COLO668 (cell line): ENCODE data around the gene LRRC71.

Experiments
- DNase-seq: peaks from one replicate; lab custom pipeline; 2025; ENCODE audit not compliant: unreplicated experiment; lab: John Stamatoyannopoulos, UW

Gene LRRC71

DNA sequence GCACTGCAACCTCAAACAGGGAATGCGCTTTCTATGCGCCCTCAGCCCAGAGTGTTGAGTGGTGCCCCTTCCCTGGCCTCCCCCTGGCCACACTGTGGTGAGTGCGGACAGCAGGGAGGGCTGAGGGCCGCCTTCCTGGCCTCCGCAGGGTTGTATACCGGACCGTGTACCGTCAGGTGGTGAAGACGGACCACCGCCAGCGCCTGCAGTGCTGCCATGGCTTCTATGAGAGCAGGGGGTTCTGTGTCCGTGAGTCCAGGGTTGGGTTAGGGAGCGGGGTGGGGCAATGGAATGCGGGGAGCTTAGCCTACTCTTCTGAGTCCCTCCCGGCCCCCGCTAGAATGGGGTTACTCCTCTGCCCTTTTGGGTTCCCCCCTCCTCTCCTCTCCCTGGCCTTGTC is 15.3 kb upstream of the LRRC71 start:
- no peak for DNase-seq

DNA sequence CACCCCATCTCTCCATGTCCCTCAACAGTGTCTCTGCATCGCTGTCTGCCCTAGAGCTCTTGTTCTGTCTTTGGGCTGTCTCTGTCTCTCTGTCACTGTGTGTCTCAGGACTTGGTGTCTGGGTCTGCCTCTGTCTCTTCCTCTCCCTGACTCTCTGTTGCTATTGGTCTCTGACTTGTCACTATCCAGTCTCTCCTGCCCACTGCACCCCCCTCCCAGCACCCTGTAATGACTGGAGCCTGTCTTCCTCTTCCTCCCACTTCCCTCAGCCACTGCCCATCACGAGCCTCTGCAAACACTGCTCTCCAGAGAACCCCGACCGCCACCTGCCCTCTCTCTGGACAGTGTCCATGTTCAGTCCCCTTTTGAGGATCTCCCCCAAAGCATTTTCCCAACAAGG is 14.8 kb upstream of the LRRC71 start:
- no peak for DNase-seq

GRCh38 chr1:156906206-156906906 is 14.1 kb upstream of the LRRC71 start:
- no peak for DNase-seq

DNA sequence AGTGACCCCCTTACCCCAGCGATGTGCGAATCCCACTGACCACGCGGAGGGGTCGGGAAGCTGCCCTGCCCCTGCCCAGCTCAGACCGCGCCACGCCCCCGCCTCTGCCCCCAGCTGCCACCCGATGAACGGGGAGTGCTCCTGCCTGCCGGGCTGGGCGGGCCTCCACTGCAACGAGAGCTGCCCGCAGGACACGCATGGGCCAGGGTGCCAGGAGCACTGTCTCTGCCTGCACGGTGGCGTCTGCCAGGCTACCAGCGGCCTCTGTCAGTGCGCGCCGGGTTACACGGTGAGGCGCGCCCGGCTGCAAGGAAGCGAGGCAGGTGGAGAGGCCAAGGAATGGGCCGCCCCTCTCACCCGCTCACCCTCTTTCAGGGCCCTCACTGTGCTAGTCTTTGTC is 11.9 kb upstream of the LRRC71 start:
- no peak for DNase-seq

DNA sequence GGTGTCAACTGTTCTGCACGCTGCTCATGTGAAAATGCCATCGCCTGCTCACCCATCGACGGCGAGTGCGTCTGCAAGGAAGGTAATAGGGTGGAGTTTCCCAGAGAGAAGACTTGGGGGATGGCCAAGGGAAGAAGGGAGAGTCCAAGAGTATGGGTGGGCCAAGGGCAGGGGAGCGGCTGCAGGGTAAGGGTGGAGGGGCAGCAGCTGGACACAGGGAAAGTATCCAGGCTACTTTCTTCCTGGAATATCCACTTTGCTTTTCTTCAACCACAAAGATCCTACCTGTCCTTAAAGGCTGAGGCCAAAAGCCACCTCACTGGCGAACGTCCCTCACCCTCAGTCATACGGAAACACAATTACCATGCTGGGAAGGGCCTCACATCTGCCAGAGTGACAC is 11.5 kb upstream of the LRRC71 start:
- DNase-seq: no peak

DNA sequence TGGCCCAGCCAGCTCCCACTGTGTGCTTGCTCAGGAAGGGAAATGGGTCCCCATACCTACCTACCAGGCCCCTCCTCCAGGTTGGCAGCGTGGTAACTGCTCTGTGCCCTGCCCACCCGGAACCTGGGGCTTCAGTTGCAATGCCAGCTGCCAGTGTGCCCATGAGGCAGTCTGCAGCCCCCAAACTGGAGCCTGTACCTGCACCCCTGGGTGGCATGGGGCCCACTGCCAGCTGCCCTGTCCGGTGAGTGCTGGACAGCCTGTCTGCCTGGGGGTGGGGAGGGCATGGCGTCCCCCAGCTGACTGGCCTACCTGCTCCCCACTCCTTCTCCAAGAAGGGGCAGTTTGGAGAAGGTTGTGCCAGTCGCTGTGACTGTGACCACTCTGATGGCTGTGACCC is 10.8 kb upstream of the LRRC71 start:
- DNase-seq: no peak

DNA sequence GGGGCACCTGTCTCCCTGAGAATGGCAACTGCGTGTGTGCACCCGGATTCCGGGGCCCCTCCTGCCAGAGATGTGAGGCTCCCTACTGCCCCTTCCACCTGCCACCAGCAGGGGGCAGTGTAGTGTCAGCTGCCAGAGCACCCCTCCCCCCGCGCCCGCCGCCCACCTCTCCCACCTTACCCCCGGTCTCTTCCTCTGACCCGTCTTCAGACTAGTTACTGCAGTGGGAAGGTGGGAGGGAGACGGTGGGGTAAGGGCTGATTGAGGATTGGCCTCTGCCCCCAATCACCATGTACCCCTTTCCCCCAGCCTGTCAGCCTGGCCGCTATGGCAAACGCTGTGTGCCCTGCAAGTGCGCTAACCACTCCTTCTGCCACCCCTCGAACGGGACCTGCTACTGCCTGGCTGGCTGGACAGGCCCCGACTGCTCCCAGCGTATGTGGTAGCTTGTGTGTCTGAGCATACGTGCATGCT is 10.1 kb upstream of the LRRC71 start:
- peak; percentile 56 for DNase-seq

GRCh38 chr1:156911577-156912298 is 8.7 kb upstream of the LRRC71 start:
- DNase-seq: no peak

DNA sequence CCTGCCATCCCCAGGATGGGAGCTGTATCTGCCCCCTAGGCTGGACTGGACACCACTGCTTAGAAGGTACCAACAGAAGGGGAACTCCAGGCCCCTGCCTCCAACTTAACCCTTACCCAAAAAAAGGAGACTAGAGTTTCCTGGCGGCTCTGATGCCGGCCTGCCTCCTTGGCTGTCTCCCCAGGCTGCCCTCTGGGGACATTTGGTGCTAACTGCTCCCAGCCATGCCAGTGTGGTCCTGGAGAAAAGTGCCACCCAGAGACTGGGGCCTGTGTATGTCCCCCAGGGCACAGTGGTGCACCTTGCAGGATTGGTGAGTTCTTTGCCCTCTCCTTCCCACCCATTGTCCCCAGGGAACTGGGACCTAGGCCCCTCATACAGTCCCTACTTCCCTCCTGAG is 8.1 kb upstream of the LRRC71 start:
- no peak for DNase-seq

GRCh38 chr1:156912861-156913808 is 7.3 kb upstream of the LRRC71 start:
- no peak for DNase-seq

- no peak for DNase-seq
These were observed 6.5 kb upstream of the LRRC71 start for GRCh38 chr1:156913809-156914387.

DNA sequence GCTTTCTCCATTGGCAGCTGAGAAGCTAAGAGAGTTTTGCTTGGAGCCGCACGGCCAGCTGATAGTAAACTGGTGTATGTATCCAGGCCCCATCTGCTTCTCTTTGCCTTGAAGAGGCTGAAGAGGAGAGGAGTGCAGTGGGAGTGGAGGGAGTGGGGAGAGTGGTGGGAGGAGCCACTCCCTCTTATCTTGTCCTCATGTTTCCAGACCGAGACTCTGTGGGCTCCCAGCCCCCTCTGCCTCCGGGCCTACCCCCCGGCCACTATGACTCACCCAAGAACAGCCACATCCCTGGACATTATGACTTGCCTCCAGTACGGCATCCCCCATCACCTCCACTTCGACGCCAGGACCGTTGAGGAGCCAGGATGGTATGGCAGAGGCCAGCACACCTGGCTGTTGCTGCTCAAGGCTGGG is 6.0 kb upstream of the LRRC71 start:
- no peak for DNase-seq

DNA sequence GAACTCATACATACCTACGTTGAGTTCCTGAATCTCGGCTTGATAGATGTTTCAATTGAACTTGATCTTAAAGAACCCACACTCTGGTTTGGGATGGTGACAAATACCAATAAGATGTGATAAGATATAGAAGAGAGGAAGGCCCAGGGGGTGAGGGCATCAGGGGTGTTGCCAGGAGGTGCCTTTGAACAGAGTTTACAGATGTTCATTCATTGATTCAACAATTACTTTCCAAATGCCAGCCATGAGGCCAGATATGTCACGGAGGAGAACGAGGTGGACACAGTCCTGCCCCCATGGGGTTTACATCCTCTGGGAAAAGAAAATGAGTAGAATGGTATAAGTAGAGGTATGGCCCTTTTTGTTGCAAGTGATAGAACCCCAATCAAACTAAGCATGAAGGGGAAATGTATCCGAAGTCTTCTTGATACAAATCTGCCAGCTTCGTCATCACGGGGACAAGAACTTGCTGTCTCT is 659 bp downstream of the LRRC71 start:
- DNase-seq: no peak

DNA sequence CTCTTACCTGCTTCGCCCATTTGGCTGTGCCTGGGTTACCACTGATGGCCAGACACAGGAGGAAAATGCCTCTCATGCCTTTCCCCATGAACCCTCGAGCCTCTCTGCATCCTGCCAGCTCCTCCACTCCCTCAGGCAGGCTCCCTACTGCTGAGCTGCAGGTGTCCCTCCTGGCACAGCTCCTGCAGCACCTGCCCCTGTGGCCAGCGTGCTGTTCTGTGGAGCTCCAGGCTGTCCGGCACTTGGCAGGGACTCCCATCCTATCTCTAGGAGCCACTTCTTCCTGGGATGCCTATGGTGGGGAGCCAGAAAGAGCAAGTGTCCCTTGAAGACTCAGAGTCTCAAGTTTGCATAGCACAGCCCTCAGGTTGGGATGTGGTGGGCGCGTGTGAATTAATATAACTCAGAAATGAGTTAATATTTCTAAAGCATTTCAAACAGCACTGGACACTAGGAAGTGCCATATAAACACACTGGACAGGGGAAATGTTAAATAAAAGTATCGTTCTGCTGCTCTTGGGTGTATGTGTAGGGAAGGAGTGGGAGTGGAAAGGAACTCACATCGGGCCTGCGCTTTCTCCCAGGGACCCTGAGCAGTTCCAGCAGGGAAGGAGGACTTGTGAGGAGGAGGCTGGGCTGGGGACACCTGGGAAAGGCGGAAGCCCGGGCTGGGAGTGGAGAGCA is 2.7 kb downstream of the LRRC71 start:
- DNase-seq: peak; percentile 55

DNA sequence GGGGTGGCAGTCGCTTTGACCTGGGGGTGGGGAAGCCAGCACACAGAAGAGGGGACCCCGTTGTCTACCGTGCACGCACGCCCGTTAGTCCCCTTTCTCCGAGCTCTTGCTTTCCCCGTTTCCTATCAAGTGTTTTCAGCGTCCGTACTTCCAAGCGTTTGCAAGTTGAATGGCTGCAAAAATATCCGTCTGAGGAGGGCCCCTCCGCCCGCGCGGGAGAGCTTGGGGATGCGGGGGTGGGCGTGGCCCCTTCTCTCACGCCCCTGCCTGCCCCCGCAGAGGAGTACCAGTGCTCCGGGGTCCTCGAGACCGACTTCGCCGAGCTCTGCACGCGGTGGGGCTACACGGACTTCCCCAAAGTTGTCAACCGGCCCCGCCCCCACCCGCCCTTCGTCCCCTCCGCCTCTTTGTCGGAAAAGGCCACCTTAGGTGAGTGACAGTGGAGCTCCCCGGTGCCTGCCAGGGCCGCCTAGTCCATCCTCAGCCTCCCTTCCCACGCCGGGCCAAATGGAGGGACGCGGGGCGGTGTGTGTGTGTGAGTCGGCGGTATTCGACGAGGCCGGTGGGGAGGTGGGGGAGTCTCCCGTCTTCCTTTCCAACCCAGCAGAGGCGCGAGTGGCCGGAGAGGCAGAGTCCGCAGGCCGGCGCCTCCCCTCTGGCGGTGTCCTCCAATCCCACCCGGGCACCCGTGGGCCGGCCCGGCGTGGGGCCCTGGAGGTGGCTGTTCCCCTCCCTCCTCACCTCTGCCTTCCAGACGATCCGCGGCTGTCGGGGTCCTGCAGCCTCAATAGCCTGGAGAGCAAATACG is 3.4 kb downstream of the LRRC71 start:
- no peak for DNase-seq

DNA sequence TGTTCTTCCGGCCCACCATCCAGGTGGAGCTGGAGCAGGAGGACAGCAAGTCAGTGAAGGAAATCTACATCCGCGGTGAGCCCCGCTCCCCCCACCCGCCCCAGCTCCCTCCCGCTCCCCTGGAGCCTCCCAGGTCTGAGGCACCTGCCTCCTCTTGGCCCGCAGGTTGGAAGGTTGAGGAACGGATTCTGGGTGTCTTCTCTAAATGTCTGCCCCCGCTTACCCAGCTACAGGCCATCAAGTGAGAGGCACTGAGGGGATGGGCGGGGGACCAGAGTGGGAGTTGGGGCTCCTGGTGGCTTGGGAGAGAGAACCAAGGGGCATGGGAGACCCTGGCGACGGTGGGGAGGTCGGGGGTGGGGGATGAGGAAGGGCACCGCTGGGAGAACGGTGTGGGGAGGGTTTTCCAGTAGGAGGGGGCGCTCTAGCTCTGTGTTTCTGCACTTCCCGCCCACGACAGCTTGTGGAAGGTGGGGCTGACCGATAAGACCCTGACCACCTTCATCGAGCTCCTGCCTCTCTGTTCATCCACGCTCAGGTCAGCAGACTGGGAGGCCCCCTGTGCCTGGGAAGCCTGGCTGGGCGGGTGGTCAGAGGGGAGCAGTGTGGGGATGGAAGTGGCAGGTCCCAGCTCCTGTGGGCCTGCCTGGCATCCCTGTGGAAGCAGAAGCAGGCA is 4.2 kb downstream of the LRRC71 start:
- DNase-seq: no peak

GRCh38 chr1:156925154-156926010 is 5.0 kb downstream of the LRRC71 start:
- no peak for DNase-seq

DNA sequence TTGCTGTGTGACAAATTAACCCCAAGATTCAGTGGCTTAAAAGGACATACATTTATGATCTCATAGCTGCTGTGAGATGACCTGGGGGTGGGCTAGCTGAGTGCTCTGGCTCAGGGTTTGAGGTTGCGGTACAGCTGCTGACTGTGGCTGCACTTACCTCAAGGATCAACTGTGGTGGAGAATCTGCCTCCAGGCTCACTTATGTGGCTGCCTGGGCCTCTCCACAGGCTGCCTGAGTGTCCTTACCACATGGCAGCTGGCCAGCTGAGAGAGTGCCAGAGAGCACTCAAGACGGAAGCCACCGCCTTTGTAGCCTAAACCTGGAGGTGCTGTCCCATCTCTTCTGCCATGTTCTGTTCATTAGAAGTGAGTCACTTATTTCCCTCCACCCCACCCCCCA is 5.7 kb downstream of the LRRC71 start:
- peak; percentile 16 for DNase-seq
